Hippocampal formation (tissue), 2 donors: ENCODE results near the gene HIC1.
A peak's percentile ranks its signal among the peaks of the same experiment; 100 is the strongest.

Source experiments
- DNase-seq, 2 donors: peaks; one replicate each; lab custom pipeline; 2025; lab: John Stamatoyannopoulos, UW

The HIC1 gene

GRCh38 chr17:2076087-2076984, 21.4 kb downstream of the HIC1 start:
- DNase-seq = no peak

DNA sequence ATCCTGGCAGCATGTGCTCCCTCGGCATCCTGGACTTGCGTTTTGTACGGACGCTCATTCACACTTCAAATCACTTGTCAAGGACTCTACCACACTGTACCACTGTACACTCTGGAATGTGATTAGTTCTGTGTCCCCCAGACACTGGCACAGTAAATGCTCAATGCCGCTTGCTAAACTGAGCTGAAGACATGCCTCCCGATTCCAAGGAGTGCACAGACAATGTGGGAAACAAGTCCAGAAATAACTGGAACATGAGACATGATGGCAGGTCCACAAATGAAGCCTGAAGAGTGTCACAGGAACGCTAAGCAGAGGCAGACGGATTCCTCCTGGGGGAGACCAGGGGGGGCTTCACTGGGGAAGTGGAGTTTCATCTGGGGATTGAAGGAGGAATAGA, 22.1 kb downstream of the HIC1 start:
- no peak for DNase-seq

GRCh38 chr17:2081564-2081963, 26.7 kb downstream of the HIC1 start:
- no peak for DNase-seq

DNA sequence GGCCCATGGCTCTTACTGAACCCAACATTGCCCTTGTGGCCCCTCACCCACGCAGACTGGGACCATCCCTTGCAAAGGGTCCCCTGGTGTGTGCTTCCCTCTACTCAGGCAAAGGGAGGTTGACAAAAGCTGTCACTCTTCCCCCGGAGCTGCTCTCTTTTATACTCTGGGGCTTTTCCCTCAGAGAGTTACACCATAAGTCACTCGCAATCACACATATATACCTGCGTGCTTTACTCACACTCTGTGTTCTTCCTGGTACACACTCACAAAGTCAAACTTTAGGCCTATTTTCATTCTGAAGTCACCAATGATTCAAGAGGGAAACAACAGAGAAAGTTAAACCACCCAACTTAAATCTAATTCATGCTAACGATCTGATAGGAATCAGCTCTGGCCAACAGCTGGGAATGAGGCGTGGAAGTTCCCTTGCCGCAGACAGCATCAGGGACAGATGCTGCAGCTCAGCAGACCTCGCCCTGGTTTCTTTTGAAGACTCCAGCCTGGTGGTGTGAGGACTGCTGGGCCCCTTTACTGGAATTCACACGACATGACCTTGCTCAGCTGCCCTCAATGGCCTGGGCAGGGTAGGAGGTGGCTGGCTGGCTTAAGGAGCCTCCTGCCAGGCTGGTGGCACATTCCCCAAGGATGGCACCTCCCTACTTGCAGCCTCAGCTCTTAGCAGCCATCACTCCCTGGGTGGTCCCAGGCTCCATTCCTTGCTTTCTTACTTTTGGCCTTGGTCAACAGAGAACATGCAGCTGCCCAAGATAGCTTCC, 27.3 kb downstream of the HIC1 start:
- DNase-seq = no peak

GRCh38 chr17:2083613-2084035, 28.7 kb downstream of the HIC1 start:
- peak; percentile 31 to 32 for DNase-seq

GRCh38 chr17:2084036-2084765, 29.3 kb downstream of the HIC1 start:
- DNase-seq = no peak

DNA sequence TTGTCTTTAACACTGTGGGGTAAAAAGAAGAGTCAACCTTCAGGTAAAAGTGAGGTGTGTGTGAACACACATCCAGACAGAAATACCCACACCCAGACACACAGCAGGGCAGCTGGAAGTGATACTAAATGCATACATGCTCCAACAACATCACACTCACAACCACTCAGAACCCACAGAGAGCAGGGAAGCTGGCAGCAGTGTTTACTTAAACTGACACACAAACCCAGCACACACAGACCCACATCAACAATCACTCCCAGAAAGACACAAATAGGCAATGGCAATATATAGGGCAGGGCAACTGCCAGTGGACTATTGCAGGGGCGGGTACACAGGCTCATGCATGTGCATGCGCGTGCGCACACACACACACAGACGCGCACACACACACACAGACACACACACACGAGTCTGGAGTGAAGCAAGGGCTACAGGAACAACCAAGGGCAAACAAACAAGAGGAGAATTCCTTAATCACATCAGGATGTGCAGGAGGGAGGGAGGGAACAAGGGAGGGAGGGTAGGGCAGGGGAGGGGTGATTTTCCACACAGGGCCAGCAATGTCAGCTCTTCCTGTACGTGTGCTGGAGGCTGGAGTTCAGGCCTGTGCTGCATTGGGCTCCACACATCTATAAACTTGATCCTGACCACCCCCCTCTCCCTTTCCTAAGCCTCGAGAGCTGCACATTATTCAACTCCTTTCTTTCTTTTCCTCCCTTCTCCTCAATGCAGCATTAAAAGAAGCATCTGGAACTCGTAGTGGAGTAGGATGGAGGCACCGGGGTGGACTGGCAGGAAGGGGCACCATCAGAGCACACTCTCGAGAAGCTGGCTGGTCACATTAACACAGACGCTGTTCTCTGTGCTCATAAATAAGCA, 30.1 kb downstream of the HIC1 start:
- DNase-seq = no peak

DNA sequence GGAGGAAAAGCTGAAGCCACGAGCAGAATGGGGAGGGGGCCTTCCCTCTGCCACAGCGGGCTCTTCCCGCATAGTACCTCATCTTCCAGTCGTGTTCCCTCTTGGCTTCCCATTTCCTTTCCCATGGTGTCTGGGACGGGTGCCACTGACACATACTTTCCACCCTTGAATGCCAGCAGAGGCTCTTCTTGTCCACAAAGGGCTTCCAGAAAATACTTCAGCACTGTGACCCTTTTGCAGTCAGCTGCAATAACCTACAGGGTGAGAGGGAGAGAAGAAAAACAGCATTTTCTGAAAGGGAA, 30.7 kb downstream of the HIC1 start:
- DNase-seq = no peak

GRCh38 chr17:2086306-2086705, 31.4 kb downstream of the HIC1 start:
- DNase-seq = no peak

GRCh38 chr17:2087597-2088211, 32.8 kb downstream of the HIC1 start:
- DNase-seq = no peak

- DNase-seq = no peak
These were observed 34.1 kb downstream of the HIC1 start for GRCh38 chr17:2089021-2089422.

GRCh38 chr17:2090210-2090641, 35.3 kb downstream of the HIC1 start:
- no peak for DNase-seq

GRCh38 chr17:2090804-2091534, 36.1 kb downstream of the HIC1 start:
- peak in 1 of 2 donors; percentile 48 for DNase-seq

- no peak for DNase-seq
These were observed 37.4 kb downstream of the HIC1 start for GRCh38 chr17:2092253-2092652.

GRCh38 chr17:2093349-2093748, 38.4 kb downstream of the HIC1 start:
- no peak for DNase-seq

DNA sequence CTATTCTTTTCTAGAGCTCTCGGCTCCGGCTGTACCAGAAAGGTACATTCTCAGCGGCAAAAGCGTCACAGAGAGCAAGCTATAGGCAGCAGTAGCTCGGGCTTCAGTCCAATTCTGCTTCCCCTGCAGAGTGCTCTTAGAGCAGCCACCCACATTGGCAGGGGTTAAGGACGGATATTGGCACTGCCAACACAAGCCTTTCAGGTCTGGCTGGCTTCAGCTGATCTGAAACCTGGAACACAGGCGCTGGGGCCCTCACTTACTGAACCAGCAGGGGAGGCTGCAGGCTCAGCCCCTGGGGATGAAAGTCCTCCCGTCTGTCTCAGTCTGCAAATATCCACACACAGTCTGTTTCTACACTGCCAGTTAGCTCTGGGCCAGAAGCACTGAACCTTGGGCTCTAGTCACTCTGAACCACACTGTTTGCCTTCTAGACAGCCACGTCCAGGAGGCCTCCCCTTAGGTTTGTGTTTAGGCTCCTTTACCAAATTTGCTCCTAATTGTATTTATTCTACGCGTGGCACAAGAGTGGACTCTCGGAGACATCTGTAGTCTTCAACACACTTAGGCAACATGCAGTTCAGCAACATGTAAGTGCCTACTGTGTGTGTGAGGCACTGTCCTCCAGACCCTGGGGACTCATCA, 40.1 kb downstream of the HIC1 start:
- peak in 1 of 2 donors; percentile 68 for DNase-seq

GRCh38 chr17:2095536-2095910, 40.6 kb downstream of the HIC1 start:
- DNase-seq = no peak

- DNase-seq = no peak
These were observed 46.8 kb downstream of the HIC1 start for GRCh38 chr17:2101448-2102257.
